ENCODE data around the gene NUDC.

DNA sequence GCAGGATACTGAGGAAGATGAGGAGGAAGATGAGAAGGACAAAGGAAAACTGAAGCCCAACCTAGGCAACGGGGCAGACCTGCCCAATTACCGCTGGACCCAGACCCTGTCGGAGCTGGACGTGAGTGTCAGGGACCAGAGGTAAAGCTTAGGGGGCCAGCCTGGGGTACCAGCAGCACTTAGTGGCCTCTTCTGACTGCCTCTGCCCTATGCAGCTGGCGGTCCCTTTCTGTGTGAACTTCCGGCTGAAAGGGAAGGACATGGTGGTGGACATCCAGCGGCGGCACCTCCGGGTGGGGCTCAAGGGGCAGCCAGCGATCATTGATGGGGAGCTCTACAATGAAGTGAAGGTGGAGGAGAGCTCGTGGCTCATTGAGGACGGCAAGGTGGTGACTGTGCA lies 21.1 kb downstream of the NUDC start:
- TF ChIP-seq ZBTB21 (CRISPR knock-in tag; IDR thresholded peaks at IDR 0.05): no peak
- no peak for TF ChIP-seq ZNF510 (CRISPR knock-in tag; IDR thresholded peaks at IDR 0.05; ENCODE audit: low read depth)
- no peak for TF ChIP-seq TGIF2 (CRISPR knock-in tag; IDR thresholded peaks at IDR 0.05)
- TF ChIP-seq, protein P1, sequence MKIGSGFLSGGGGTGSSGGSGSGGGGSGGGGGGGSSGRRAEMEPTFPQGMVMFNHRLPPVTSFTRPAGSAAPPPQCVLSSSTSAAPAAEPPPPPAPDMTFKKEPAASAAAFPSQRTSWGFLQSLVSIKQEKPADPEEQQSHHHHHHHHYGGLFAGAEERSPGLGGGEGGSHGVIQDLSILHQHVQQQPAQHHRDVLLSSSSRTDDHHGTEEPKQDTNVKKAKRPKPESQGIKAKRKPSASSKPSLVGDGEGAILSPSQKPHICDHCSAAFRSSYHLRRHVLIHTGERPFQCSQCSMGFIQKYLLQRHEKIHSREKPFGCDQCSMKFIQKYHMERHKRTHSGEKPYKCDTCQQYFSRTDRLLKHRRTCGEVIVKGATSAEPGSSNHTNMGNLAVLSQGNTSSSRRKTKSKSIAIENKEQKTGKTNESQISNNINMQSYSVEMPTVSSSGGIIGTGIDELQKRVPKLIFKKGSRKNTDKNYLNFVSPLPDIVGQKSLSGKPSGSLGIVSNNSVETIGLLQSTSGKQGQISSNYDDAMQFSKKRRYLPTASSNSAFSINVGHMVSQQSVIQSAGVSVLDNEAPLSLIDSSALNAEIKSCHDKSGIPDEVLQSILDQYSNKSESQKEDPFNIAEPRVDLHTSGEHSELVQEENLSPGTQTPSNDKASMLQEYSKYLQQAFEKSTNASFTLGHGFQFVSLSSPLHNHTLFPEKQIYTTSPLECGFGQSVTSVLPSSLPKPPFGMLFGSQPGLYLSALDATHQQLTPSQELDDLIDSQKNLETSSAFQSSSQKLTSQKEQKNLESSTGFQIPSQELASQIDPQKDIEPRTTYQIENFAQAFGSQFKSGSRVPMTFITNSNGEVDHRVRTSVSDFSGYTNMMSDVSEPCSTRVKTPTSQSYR (CRISPR knock-in tag; IDR thresholded peaks at IDR 0.05; ENCODE audit: borderline replicate concordance): no peak

Data from HepG2 (cell line).